Measurements from ENCODE around the gene OPCML.

OPCML gene

GRCh38 chr11:133408402-133408801, 123.9 kb downstream of the OPCML start:
- no peak for DNase-seq

- no peak for DNase-seq
Observed at GRCh38 chr11:133406489-133406888, 125.8 kb downstream of the OPCML start.

GRCh38 chr11:133403900-133404299, 128.4 kb downstream of the OPCML start:
- DNase-seq: no peak

- no peak for DNase-seq
Observed at GRCh38 chr11:133402551-133402950, 129.8 kb downstream of the OPCML start.

GRCh38 chr11:133399855-133400625, 132.3 kb downstream of the OPCML start:
- DNase-seq: no peak

GRCh38 chr11:133399294-133399693, 133.0 kb downstream of the OPCML start:
- DNase-seq: no peak

GRCh38 chr11:133390803-133391202, 141.5 kb downstream of the OPCML start:
- DNase-seq: no peak

GRCh38 chr11:133388975-133389568, 143.2 kb downstream of the OPCML start:
- DNase-seq: no peak

- DNase-seq: no peak
Observed at GRCh38 chr11:133388260-133388659, 144.0 kb downstream of the OPCML start.

- no peak for DNase-seq
Observed at GRCh38 chr11:133386852-133387251, 145.4 kb downstream of the OPCML start.

- DNase-seq: no peak
Observed at GRCh38 chr11:133386262-133386661, 146.0 kb downstream of the OPCML start.

GRCh38 chr11:133385781-133386180, 146.5 kb downstream of the OPCML start:
- no peak for DNase-seq

GRCh38 chr11:133384731-133385130, 147.6 kb downstream of the OPCML start:
- no peak for DNase-seq

- DNase-seq: no peak
Observed at GRCh38 chr11:133383689-133384088, 148.6 kb downstream of the OPCML start.

- no peak for DNase-seq
Observed at GRCh38 chr11:133383201-133383600, 149.1 kb downstream of the OPCML start.

GRCh38 chr11:133382131-133382812, 150.0 kb downstream of the OPCML start:
- no peak for DNase-seq

GRCh38 chr11:133381761-133382130, 150.6 kb downstream of the OPCML start:
- DNase-seq: no peak

- no peak for DNase-seq
Observed at GRCh38 chr11:133366147-133366546, 166.2 kb downstream of the OPCML start.

- no peak for DNase-seq
Observed at GRCh38 chr11:133362916-133363315, 169.4 kb downstream of the OPCML start.

- no peak for DNase-seq
Observed at GRCh38 chr11:133362156-133362555, 170.1 kb downstream of the OPCML start.

- no peak for DNase-seq
Observed at GRCh38 chr11:133361689-133361994, 170.7 kb downstream of the OPCML start.

GRCh38 chr11:133360860-133361688, 171.2 kb downstream of the OPCML start:
- no peak for DNase-seq

GRCh38 chr11:133355095-133355494, 177.2 kb downstream of the OPCML start:
- DNase-seq: no peak
